G401.6 (cell line): Measurements from ENCODE around the gene KRTAP9-4.
"Not testable (repeated sequence)": the region's sequence is repeated elsewhere in the genome, so short reads cannot be mapped to it uniquely, and the experiment has no call there.

Experiments
- FAIRE-seq: peaks from 2 replicates; lab custom pipeline; 2012; peaks lifted over from hg19 to GRCh38; lab: Jason Lieb, UNC

KRTAP9-4 gene

GRCh38 chr17:41265078-41265477 lies 15.6 kb downstream of the KRTAP9-4 start, which contains the start of gene KRTAP9-6:
TSS of gene KRTAP9-6 (plus strand) at chr17:41265378. CDS start at chr17:41265378, 0 bp downstream.
- no peak for FAIRE-seq

GRCh38 chr17:41267711-41268110 lies 18.2 kb downstream of the KRTAP9-4 start:
- FAIRE-seq: no peak

GRCh38 chr17:41271323-41271722 lies 21.8 kb downstream of the KRTAP9-4 start:
- not testable (repeated sequence) for FAIRE-seq

- no peak for FAIRE-seq
Measured at GRCh38 chr17:41271858-41272257, 22.4 kb downstream of the KRTAP9-4 start.

- FAIRE-seq: not testable (repeated sequence)
Measured at GRCh38 chr17:41275648-41276190, 26.2 kb downstream of the KRTAP9-4 start, which contains the start of gene KRTAP9-7. TSS of gene KRTAP9-7 (plus strand) at chr17:41275698. CDS start at chr17:41275698, 0 bp downstream.

GRCh38 chr17:41278176-41278955 lies 28.9 kb downstream of the KRTAP9-4 start:
- FAIRE-seq: no peak

GRCh38 chr17:41284043-41284442 lies 34.6 kb downstream of the KRTAP9-4 start:
- peak; percentile 93 for FAIRE-seq

GRCh38 chr17:41284546-41284945 lies 35.1 kb downstream of the KRTAP9-4 start:
- no peak for FAIRE-seq

- no peak for FAIRE-seq
Measured at GRCh38 chr17:41287050-41287449, 37.6 kb downstream of the KRTAP9-4 start.

- FAIRE-seq: no peak
Measured at GRCh38 chr17:41294016-41294415, 44.5 kb downstream of the KRTAP9-4 start.

GRCh38 chr17:41296846-41297245 lies 47.4 kb downstream of the KRTAP9-4 start:
- no peak for FAIRE-seq

- no peak for FAIRE-seq
Measured at GRCh38 chr17:41298458-41299135, 49.1 kb downstream of the KRTAP9-4 start.
